H1 (cell line): ENCODE results near the gene CAPN9. TPM values are rescaled to one million over a fixed set of nuclear protein-coding genes. Genes with fewer than 3 reads are reported as not detected.
A peak's percentile ranks its signal among the peaks of the same experiment; 100 is the strongest.

Source experiments
- CTCF ChIA-PET: fragments of 300-600 bp; sonication (Branson Sonifier 250); formaldehyde crosslinking; loops from one replicate; lab custom pipeline; 2021; ENCODE audit not compliant: partially characterized antibody; lab: Charles Lee
- POLR2A ChIA-PET: fragments of 300-600 bp; sonication (Branson Sonifier 250); formaldehyde crosslinking; loops from one replicate; lab custom pipeline; 2021; ENCODE audit warnings: inconsistent platforms; ENCODE audit not compliant: partially characterized antibody; lab: Charles Lee
- DNase-seq, 2 experiments: peaks; one replicate each; pipeline versions ENCODE4 v3.0.0 to v3.0.0-alpha.2; 2010 to 2022; ENCODE audit warnings: low spot score in 2 of 2, low read depth in 1 of 2, mixed read lengths in 1 of 2
- FAIRE-seq: peaks from 2 replicates; lab custom pipeline; 2011; peaks lifted over from hg19 to GRCh38; lab: Jason Lieb, UNC
- H2AFZ ChIP-seq: 2 replicates; pipeline ENCODE4 v1.8.1; 2012; ENCODE audit warnings: low read length, inconsistent platforms
- H2AK5ac ChIP-seq: 2 replicates; pipeline ENCODE4 v1.6.1; 2013; ENCODE audit warnings: low read depth, low read length
- H2BK120ac ChIP-seq: replicated peaks from 2 replicates; pipeline ENCODE3; 2013; ENCODE audit warnings: low read depth, low read length, inconsistent platforms
- H2BK12ac ChIP-seq: 2 replicates; pipeline ENCODE4 v1.6.1; 2013; ENCODE audit warnings: low read depth, low read length
- H2BK15ac ChIP-seq: 2 replicates; pipeline ENCODE4 v1.6.1; 2013; ENCODE audit warnings: low read length
- H2BK20ac ChIP-seq: 2 replicates; pipeline ENCODE4 v1.6.1; 2013; ENCODE audit warnings: low read length
- H2BK5ac ChIP-seq: 2 replicates; pipeline ENCODE4 v1.6.1; 2013; ENCODE audit warnings: low read depth, low read length
- H3K14ac ChIP-seq: 2 replicates; pipeline ENCODE4 v1.6.1; 2013; ENCODE audit warnings: inconsistent platforms; ENCODE audit not compliant: insufficient read length
- H3K18ac ChIP-seq: 2 replicates; pipeline ENCODE4 v1.6.1; 2013; ENCODE audit warnings: low read length; ENCODE audit errors: extremely low read depth
- H3K23ac ChIP-seq: 2 replicates; pipeline ENCODE4 v1.6.1; 2013; ENCODE audit warnings: inconsistent platforms; ENCODE audit not compliant: insufficient read length
- H3K23me2 ChIP-seq: 2 replicates; pipeline ENCODE4 v1.6.1; 2013; ENCODE audit warnings: low read depth, low read length
- H3K27ac ChIP-seq: 2 replicates; pipeline ENCODE4 v1.6.1; 2011; ENCODE audit warnings: low read depth, low read length, inconsistent platforms
- H3K27me3 ChIP-seq, 4 experiments: replicated peaks in 1 of 4; 1 replicate in 1 of 4; 2 replicates in 3 of 4; pipeline versions ENCODE4 v1.6.1 to v1.8.1; 2011 to 2013; ENCODE audit warnings: low read length in 3 of 4, mild to moderate bottlenecking in 3 of 4, inconsistent platforms in 2 of 4, mixed read lengths in 2 of 4, moderate library complexity in 1 of 4; ENCODE audit not compliant: control insufficient read depth in 3 of 4, insufficient read depth in 3 of 4; ENCODE audit errors: extremely low read depth in 1 of 4
- H3K36me3 ChIP-seq, 4 experiments: 2 replicates each; pipeline versions ENCODE4 v1.6.1 to v1.8.1; 2011 to 2013; ENCODE audit warnings: mild to moderate bottlenecking in 4 of 4, low read length in 3 of 4, moderate library complexity in 2 of 4, control low read depth in 1 of 4, inconsistent platforms in 1 of 4; ENCODE audit not compliant: insufficient read depth in 4 of 4, control insufficient read depth in 2 of 4
- H3K4ac ChIP-seq: replicated peaks from 2 replicates; pipeline ENCODE3; 2013; ENCODE audit warnings: low read length, low read depth, mixed read lengths, inconsistent platforms; ENCODE audit not compliant: insufficient read length
- H3K4me1 ChIP-seq, 4 experiments: replicated peaks in 1 of 4; 1 replicate in 1 of 4; 2 replicates in 3 of 4; pipeline versions ENCODE4 v1.6.1 to v1.8.1; 2011 to 2013; ENCODE audit warnings: low read length in 3 of 4, inconsistent platforms in 2 of 4, mixed read lengths in 1 of 4; ENCODE audit not compliant: insufficient read depth in 4 of 4, control insufficient read depth in 3 of 4
- H3K4me2 ChIP-seq, 2 experiments: 2 replicates each; pipeline versions ENCODE4 v1.6.1 to v1.8.1; 2011 to 2013; ENCODE audit warnings: low read depth in 2 of 2, low read length in 2 of 2, control low read depth in 1 of 2, inconsistent platforms in 1 of 2, mild to moderate bottlenecking in 1 of 2; ENCODE audit not compliant: insufficient read depth in 1 of 2
- H3K4me3 ChIP-seq, 4 experiments: fragments of 200-600, 300-600 bp in 1 of 4; sonication (generic), shearing (Covaris generic), sonication (Bioruptor Twin) in 1 of 4; 2 replicates each; pipeline versions ENCODE4 v1.5.1 to v1.8.1; 2011 to 2016; ENCODE audit warnings: low read length in 4 of 4, low read depth in 3 of 4, control low read depth in 2 of 4, inconsistent platforms in 2 of 4, mild to moderate bottlenecking in 2 of 4, mixed read lengths in 1 of 4, moderate library complexity in 1 of 4; ENCODE audit not compliant: insufficient read depth in 2 of 4; ENCODE audit errors: extremely low read depth in 1 of 4
- H3K56ac ChIP-seq: replicated peaks from 2 replicates; pipeline ENCODE3; 2013; ENCODE audit warnings: low read depth, mild to moderate bottlenecking, mixed read lengths, low read length, inconsistent platforms; ENCODE audit not compliant: insufficient read length
- H3K79me1 ChIP-seq: 2 replicates; pipeline ENCODE4 v1.6.1; 2013; ENCODE audit warnings: low read depth, low read length, control low read depth
- H3K79me2 ChIP-seq, 2 experiments: 2 replicates each; pipeline versions ENCODE4 v1.6.1 to v1.8.1; 2012 to 2013; ENCODE audit warnings: low read length in 2 of 2, mild to moderate bottlenecking in 2 of 2, inconsistent platforms in 1 of 2; ENCODE audit not compliant: insufficient read depth in 2 of 2, control insufficient read depth in 1 of 2
- H3K9ac ChIP-seq, 4 experiments: replicated peaks in 1 of 4; 1 replicate in 1 of 4; 2 replicates in 3 of 4; pipeline versions ENCODE4 v1.6.1 to v1.8.1; 2011 to 2013; ENCODE audit warnings: low read depth in 3 of 4, low read length in 3 of 4, control low read depth in 2 of 4, mild to moderate bottlenecking in 2 of 4, moderate library complexity in 2 of 4, inconsistent platforms in 1 of 4; ENCODE audit errors: extremely low read depth in 1 of 4
- H3K9me3 ChIP-seq, 2 experiments: 2 replicates each; pipeline versions ENCODE4 v1.6.1 to v1.8.1; 2012 to 2013; ENCODE audit warnings: mild to moderate bottlenecking in 2 of 2, moderate library complexity in 2 of 2, control low read depth in 1 of 2, inconsistent platforms in 1 of 2, low read depth in 1 of 2, low read length in 1 of 2, mixed read lengths in 1 of 2; ENCODE audit not compliant: insufficient read depth in 2 of 2
- H4K20me1 ChIP-seq, 2 experiments: replicated peaks in 1 of 2; 2 replicates each; pipeline versions ENCODE3 to v1.8.1; 2011 to 2013; ENCODE audit warnings: inconsistent platforms in 2 of 2, low read length in 2 of 2, mild to moderate bottlenecking in 1 of 2; ENCODE audit not compliant: insufficient read depth in 2 of 2, control insufficient read depth in 1 of 2
- H4K5ac ChIP-seq: 2 replicates; pipeline ENCODE4 v1.6.1; 2013; ENCODE audit warnings: low read length, low read depth, mixed read lengths, inconsistent platforms; ENCODE audit not compliant: insufficient read length
- H4K8ac ChIP-seq: 2 replicates; pipeline ENCODE4 v1.8.0; 2013; ENCODE audit warnings: mild to moderate bottlenecking, moderate library complexity, low read length, inconsistent platforms; ENCODE audit not compliant: insufficient read depth; ENCODE audit errors: extremely low read depth
- H4K91ac ChIP-seq: replicated peaks from 2 replicates; pipeline ENCODE3; 2013; ENCODE audit warnings: low read length, mixed read lengths, inconsistent platforms; ENCODE audit not compliant: insufficient read length
- CBX5 ChIP-seq: fragments of 300-800, 300-1000 bp; sonication (generic); IDR thresholded peaks from 2 replicates; pipeline ENCODE4 v1.7.1; 2016; ENCODE audit warnings: antibody characterized with exemption, low read length, low read depth
- EGR1 ChIP-seq: IDR thresholded peaks from 2 replicates; pipeline ENCODE4 v1.6.1; 2011; ENCODE audit warnings: low read depth, low read length, borderline replicate concordance
- JUN ChIP-seq: IDR thresholded peaks from 2 replicates; pipeline ENCODE4 v1.6.1; 2011; ENCODE audit warnings: low read depth, mild to moderate bottlenecking, improper control_type of control experiment, low read length
- RFX5 ChIP-seq: IDR thresholded peaks from 2 replicates; pipeline ENCODE4 v1.6.1; 2011; ENCODE audit warnings: low read depth, low read length, improper control_type of control experiment, borderline replicate concordance
- TAF7 ChIP-seq: optimal IDR thresholded peaks from 2 replicates; pipeline ENCODE3; 2011; ENCODE audit warnings: low read depth, mild to moderate bottlenecking, inconsistent platforms, low read length, moderate library complexity, borderline replicate concordance
- WGBS, 2 experiments: shearing (Covaris generic) in 1 of 2; methylation state at CpG; one replicate each; pipeline versions ENCODE4 v1.1.6 to v1.1.7; 2013 to 2015; ENCODE audit warnings: low lambda C conversion rate in 2 of 2, mixed read lengths in 2 of 2, inconsistent platforms in 1 of 2, low coverage in 1 of 2, missing lambda C conversion rate in 1 of 2; ENCODE audit not compliant: insufficient replicate concordance in 2 of 2, insufficient coverage in 1 of 2, insufficient read length in 1 of 2; ENCODE audit errors: extremely low coverage in 1 of 2, missing lambda C conversion rate in 1 of 2; 5-methylcytosine and 5-hydroxymethylcytosine counted together
- polyA plus RNA-seq, 7 experiments: library from polyadenylated mRNA; depleted of rRNA in 3 of 7; stranded (reverse) in 5 of 7; unstranded in 2 of 7; fragments of >200 nt in 5 of 7; fragments of 200-250 nt in 2 of 7; gene quantifications; 1 replicate in 5 of 7; 2 replicates in 1 of 7; 4 replicates in 1 of 7; pipeline versions ENCODE4 v1.2.1 to v1.2.3, GENCODE V29; 2011 to 2013; ENCODE audit warnings: missing spikeins in 2 of 7, mixed read lengths in 2 of 7
- total RNA-seq: library from RNA; stranded (reverse); fragmentation: NEBNext Ultra II Directional; extraction: Animal tissue kit (Norgen Biotek cat#: 25700); gene quantifications from 2 replicates; pipeline ENCODE4 v1.2.1, GENCODE V29; 2021

CAPN9 gene
- total and polyA plus RNA-seq, 2 of the 8 experiments (the other 6 are each of a cell fraction or from before 2014, with no cell fraction given): 0.22 to 0.76 TPM

DNA sequence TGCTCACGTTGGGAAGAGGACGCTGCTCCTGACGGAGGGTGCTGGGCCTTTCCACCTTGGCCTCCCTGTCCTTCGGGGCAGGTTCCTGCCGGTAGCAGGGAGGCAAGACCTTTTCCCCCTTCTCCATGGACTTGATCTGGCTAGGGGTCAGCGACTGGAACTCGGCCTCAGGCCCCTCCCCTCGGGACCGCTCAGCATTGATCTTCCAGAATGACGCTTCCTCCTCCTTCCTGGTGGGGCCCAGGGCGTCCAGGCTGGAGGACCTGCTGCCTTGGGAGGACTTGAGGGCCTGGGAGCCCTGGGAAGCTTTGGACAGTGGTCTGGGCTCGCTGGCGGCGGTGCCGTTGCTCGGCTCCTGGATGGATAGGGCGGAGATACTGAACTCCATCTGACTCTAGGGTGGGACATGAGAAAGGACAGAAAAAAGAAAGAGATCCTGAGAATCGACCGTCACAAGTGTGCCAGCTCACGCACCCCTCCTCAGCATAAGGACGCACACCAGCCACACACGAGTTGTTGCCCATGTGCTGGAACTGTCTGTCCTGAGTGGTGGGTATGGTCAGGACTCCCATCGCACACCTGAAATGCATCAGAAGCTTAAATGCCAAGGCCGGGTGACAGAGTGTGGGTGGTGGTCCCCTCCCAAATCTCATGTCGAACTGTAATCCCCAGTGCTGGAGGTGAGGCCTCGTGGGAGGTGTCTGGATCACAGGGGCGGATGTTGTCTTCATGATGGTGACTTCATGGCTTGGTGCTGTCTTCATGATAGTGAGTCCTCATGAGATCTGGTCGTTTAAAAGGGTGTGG lies 96.5 kb downstream of the CAPN9 start:
- ChIA-PET POLR2A (no interaction called here), CTCF (interaction anchor here (1.1 kb wide), 1 partner anchor 10 kb away, joined by 3 read pairs; no protein-coding TSS in a partner anchor)
- Histone ChIP-seq H3K79me1 (peaks cover 3% of the 10 kb centered on the region; the same call in 1 of the 2 replicates), H2AFZ (no peak overlapping the region), H3K27ac (no peak overlapping the region), H4K8ac (no peak overlapping the region), H3K79me2 (no peaks in the 10 kb centered on the region), H2BK120ac (no peak overlapping the region), H3K36me3 (peaks cover 6 to 17% (median 13%) of the 10 kb centered on the region in 4 experiments; a peak in 5 of 8 replicates), H3K56ac (no peak overlapping the region), H3K23me2 (no peaks in the 10 kb centered on the region), H3K23ac (no peak overlapping the region), H3K27me3 (no peaks in the 10 kb centered on the region), H4K5ac (no peak overlapping the region), H3K9me3 (no peaks in the 10 kb centered on the region), H3K9ac (no peak overlapping the region), H2BK12ac (no peak overlapping the region), H4K91ac (no peak overlapping the region), H3K14ac (no peak overlapping the region), H2BK5ac (peak overlapping the region; percentile 12; the same call in 1 of the 2 replicates), H3K4me1 (no peaks in the 10 kb centered on the region), H4K20me1 (peaks cover 0 to 10% of the 10 kb centered on the region in 2 experiments), H3K18ac (no peak overlapping the region), H3K4me2 (no peak overlapping the region), H2BK15ac (no peak overlapping the region), H3K4me3 (no peak overlapping the region), H2AK5ac (no peak overlapping the region), H2BK20ac (no peak overlapping the region), H3K4ac (no peak overlapping the region)
- no peak for TF ChIP-seq JUN
- no peak for TF ChIP-seq RFX5
- no peak for TF ChIP-seq EGR1
- TF ChIP-seq TAF7: no peak
- TF ChIP-seq CBX5: no peak
- DNase-seq (no peak), FAIRE-seq (no peak)
- WGBS, 2 experiments: 92% methylated on average over 28 of the region's 28 CpGs; no CpG with 5 or more reads in 1 of the 2 experiments
